Measurements from ENCODE around the gene PVALEF.
A peak's percentile ranks its signal among the peaks of the same experiment; 100 is the strongest.
"Not testable (repeated sequence)": the region's sequence is repeated elsewhere in the genome, so short reads cannot be mapped to it uniquely, and the experiment has no call there.

Gene PVALEF

DNA sequence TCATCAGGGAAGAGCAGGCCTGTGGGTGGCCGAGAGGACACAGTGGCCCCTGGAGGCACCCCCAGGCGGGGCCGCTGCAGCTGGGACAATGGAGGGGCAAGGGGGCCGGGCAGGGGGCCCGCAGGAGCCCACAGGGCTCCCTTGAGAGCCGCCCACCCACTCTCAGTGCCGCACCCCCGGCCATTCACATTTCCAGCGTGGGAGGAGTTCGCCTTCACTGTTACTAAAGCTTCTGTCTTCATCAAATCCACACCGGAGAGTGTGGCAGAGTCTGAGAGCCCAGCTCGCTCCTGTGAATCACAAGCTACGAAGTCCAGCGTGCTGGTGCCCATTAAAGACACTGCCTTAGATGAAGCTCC lies 20.9 kb upstream of the PVALEF start:
- no peak for DNase-seq (ENCODE audit: low spot score)

DNA sequence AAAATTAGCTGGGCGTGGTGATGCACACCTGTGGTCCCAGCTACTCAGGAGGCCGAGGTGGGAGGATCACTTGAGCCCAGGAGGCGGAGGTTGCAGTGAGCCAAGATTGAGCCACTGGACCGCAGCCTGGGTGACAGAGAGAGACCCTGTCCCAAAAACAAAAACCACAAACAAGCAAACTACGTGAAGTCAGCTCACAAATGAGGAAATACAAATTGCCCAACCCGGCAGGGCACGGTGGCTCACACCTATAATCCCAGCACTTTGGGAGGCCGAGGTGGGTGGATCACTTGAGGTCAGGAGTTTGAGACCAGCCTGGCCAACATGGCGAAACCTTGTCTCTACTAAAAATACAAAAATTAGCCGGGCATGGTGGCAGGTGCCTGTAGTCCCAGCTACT lies 19.1 kb upstream of the PVALEF start:
- not testable (repeated sequence) for DNase-seq (ENCODE audit: low spot score)

DNA sequence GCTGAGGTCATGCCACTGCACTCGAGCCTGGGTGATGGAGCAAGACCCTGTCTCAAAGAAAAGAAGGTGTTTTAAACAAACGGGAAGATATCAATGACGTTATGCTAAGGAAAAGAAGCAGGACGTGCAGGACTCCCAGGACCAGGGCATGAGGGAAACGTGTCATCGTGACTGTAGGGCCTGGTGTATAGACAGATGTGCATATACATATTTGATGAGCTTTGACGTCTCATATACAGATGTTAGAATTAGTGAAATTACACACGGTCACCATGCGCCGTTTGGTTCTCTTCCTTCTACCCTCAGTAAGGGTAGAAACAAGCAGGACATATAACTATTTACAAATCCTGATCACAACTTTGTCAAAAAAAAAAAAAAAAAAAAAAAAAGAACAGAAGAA lies 17.6 kb upstream of the PVALEF start:
- no peak for DNase-seq (ENCODE audit: low spot score)

DNA sequence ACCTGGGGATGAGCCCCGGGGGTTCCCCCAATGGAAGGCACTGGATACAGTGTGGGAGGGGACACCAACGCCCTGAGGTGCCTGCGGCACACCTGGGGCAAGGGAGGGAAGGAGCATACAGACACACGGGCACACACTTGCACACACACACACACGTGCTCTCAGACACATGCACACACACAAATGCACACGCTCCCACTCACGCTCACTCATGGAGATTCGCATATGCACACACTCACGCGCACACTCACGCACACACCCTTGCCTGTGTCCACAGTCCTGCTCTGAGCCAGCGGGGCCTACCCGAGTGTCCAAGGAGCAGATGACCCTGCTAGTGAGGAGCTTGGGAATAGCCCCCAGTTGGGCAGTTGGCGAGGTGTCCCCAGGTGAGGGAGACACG lies 16.7 kb upstream of the PVALEF start:
- no peak for DNase-seq (ENCODE audit: low spot score)

DNA sequence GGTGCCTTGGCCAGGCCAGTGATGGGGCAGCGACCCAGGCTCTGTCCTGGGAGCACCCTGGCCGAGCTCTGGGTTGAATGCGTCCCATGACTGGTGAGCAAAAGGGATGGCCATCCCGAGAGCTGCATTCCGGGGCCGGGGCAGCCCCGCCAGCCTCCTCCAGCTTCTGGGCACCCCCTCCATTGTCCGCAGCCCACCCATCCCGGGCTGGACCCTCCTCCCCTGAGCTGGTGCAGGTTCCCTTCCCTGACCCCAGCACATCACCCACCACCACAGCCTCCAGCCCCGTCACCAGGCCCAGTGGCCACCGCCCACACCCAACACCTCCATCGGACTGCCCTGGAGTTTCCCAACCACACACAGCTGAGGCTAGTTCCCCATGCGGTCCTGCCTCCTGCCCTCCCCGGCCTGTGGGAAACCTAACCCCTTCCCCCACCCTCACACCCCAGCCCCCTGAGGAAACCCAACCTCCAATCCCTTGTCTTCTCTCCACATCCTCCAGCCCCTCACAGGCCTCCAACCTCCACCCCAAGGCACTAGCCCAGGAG lies 16.2 kb upstream of the PVALEF start:
- DNase-seq (ENCODE audit: low spot score) = no peak

DNA sequence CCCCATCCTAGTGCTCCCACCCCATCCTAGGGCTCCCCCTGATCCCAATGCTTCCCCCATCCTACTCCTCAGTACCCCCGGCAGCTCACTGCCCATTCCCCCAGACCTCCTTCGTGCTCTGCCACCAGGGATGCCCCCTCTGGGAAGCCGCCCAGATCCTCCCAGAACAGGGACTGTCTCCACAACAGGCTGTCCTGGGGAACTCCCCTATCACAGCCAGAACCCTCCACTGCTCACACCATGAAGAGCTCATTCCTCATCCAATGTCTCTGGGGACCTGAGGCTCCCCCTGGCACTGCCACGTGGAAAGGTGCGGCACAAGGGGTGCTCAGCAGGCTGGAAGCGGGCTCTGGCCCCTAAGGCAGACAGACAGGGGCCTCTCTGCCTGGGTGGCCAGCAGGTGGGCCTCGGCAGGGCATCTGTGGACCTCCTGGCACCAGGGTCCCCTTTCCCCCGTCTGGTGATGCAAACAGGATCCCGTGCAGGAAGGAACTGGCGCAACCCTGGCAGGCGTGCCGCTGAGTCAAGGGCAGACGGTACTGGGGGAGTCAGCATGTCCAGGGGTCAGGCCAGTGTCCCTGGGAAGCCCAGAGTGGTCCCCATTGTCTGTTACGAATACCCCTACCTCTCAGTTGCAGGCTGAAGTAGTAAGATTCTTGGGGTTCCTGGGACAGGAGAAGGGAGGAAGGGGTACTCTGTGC lies 14.8 kb upstream of the PVALEF start:
- no peak for DNase-seq (ENCODE audit: low spot score)

DNA sequence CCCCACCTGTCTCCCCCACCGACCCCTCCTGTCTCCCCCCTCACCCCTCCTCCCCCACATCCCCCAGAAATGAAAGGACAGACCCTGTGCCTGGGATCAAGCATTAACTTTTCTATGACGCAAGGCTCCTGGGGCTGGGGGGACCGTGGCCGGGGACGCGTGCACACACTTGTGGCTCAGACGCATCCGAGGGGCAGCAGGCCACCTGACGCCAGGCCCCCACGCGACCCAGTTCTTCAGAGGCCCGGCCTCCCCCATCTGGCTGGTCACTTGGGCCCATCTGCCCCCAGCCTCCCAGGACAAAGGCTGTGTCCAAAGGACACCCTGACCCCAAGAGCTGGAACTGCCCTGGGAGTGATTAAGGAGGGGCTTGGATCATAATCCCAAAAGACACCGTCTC lies 14.0 kb upstream of the PVALEF start:
- DNase-seq (ENCODE audit: low spot score) = no peak

DNA sequence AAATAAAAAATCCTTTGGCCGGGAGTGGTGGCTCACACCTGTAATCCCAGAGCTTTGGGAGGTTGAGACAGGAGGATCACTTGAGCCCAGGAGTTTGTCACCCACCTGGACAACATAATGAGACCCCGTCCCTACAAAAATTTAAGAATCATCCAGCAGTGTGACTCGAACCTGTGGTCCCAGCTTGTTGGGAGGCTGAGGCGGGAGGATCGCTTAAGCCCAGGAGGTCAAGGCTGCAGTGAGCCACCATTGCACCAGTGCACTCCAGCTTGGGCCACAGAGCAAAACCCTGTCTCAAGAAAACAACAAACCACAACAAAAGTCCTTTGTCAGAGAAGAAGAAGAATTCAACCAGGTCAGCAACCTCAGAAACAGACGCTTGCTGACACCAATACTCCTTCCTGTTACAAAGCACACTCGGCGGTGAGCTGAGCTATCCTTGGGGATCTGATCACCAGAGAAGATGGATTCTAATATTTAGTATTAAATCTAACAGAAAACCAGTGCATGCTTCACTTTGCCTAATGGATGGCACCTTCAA lies 12.9 kb upstream of the PVALEF start:
- DNase-seq (ENCODE audit: low spot score) = no peak

DNA sequence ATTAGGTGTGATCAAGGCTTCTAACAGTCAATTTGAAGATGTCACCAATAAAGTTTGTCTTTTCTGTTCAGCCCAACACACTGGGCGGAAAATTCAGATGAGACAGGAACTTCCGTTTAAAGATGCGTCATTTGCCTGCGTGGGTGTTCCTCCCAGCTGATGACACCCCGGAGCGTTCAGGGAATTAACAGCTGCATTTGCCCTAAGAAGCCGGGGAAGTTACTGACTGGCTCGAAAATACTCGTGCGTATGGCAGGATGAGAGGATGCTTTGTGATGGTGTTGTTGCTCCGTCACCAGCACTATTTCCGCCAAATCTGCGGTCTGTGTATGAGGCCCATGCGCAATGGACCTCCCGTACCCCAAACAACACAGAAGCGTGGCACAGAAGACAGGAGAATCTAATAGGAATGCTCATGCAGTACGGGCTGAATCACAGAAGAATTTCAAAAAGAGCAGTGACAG lies 11.9 kb upstream of the PVALEF start:
- peak; percentile 17 for DNase-seq (ENCODE audit: low spot score)

DNA sequence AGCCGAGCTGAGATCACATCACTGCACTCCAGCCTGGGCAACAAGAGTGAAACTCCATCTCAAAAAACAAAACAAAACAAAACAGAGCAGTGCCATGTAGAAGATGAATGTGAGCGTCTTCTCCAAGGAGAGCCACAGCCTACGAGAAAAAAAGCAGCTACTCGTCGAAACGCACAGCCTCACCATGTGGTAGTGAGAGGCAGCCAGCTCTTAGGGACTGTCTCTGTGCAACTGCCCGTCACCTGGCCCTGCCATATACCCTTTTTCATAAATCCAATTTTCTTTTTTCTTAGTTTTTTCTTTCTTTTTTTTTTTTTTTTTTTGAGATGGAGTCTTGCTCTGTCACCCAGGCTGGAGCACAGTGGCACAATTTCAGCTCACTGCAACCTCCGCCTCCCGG lies 11.3 kb upstream of the PVALEF start:
- DNase-seq (ENCODE audit: low spot score) = not testable (repeated sequence)

DNA sequence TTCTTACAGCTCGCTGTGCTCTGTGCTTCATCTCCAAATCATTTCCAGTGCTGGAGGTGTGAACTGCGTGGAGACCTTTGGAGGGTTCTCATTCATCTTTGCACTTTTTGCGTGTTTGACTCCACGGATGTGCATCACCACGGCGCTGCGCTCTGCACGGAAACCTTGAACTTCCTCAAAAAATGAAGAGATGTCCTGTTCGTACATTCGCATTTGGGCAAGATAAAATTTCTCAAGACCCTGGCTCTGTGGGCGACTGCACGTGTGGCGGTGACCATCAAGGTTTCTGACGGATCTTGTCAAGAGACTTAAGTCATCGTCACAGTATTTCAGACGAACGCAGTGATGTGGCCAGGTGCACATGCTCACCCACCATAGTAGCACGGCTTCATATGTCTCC lies 10.3 kb upstream of the PVALEF start:
- no peak for DNase-seq (ENCODE audit: low spot score)

DNA sequence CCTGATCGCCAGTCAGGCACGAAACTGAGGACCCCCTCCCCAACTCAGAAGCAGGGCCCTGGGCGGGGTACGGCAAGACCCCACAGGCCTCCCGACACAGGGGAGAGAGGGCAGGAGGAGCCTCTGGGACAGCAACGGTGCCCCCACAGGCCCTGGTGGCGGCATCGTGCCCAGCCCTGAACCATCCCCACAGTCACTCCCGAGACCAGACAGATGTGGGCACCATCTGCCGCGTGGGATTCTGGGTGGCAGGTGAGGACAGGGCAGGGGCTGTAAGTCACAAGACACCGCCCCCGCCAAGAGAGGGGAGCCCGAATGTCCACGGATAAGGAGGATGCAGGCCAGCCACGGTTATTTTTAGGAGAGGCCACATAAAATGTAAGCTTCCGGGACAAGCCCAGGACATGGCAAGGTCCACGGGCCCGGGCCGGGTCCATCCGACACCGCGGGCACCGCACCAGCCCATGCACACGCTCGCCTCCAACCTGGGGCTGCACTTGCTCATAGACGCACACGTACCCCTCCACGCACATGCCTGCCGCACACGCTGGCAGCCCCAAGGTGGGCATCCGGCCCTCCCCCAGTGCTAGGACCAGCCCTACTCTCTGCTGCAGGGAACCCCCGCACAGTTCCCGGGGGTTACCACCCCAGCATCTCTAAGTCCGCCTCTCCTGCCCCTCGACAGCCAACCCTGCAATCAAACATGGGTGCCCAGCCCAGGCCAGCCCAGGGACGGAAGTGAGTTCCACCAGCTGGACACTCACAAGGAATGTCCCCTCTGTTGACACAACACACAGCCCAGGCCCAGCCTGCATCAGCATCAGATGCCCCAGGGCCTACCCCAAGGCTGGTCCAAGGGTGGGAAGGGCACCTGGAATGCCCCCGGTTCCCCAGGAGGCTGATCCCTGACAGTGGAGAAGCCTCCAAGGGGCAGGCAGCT lies 8.2 kb upstream of the PVALEF start:
- DNase-seq (ENCODE audit: low spot score) = no peak

DNA sequence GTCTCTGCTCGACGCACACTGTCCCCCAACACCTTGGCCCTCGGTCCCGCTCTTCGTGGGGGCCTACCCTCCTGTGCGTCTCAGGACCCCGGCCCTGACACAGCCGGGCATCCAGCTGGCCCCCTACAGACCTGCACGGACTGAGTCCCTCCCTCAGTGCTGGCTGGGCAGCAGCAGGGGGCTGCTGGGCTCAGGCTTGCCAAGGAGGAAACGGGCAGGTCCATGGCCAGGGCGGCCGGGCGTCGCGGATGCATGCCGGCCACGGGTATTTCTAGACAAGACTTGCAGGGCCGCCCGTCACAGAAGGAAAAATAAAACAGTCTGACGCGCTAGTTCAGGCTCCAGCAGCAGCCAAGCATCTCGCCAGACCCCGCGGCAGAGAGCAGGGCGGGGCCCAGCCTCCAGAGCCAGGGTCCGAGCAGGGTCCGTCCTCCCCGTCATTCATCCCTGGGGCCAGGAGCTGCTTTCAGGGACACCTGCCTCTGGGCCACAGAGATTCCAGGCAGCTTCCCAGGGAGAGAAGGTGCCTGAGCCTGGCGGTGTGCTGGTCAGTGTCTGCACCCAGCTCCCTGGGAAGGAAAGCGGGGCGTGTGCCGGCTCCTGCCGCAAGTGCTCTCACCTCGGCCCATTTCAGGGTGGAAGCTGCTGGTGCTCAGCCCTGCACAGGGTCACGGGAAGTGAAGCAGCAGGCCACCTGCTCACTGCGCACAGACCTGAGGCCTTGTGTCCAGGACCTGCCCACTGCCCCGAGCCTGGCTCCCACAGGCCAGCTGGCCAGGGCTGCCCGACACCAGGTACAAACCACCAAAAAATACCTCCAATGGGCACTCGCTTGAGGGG lies 7.2 kb upstream of the PVALEF start:
- no peak for DNase-seq (ENCODE audit: low spot score)

DNA sequence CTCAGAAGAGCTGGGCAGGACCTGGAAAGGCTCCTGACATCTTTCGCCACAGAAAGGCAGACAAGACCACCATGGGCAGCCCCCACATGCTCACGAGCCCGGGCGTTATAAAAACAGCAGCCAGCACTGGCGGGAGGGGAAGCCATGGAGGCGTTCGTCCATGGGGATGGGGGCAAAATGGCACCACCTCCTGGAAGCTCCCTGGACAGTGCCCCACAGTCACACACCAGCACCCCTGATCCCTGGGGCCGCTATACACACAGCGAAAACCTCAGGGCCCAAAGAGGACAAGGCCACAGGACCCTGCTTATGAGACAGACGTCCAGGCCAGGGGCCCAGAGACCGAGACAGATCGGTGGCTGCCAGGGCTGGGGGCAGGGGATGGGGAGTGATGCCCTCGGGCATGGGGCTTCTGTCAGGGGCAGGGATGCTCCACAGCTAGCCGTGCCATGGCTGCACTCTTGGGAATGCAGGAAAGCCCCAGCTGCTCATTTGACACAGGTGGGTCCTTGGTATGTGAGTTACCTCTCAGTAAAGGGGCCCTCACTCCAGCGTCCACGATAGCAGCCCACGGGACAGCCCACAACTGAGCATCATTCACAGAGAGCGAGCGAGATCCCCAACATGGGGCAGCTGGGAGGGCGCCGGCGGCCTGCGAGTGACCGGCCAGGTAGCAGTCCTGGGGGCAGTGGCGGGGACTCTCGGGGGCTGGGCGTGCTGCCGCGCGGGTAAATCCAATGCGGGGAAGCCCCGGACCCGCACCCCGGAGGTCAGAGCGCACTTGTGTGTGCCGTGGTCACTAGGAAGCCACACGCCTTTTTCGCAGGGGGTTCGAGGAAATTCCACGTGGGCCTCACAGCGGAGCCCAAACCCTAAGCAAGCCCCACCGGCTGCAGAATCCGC lies 6.4 kb upstream of the PVALEF start:
- no peak for DNase-seq (ENCODE audit: low spot score)

DNA sequence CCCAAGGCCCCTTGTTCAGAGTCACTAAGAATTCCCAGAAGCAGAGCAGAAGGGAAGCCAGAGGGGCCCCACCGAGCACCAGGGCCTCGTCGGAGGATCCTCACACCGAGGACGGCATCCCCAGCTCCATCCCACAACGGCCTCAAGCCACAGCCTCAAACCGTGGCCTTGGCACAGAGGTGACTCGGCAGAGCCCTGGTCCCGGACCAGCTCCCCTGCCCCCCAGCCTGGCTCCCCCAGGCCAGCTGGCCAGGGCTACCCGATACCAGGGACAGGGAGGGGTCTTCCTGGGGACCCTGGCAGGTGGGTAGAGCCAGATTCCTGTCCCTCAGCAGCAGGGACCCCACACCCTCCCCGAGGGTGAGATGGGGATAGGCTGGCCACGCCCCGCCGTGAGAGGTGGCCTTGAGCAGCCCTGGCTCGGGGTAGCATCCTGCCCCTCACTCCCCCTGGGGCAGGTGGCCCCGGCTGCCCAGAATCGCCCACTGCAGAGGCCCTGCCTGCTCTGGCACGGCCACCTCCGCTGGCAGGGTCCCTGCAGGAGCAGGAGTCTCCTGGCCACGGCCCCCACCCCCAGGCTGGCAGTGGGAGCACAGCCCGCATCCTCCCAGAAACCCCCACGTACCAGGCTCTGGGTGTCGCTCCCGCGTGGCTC lies 5.6 kb upstream of the PVALEF start:
- DNase-seq (ENCODE audit: low spot score) = no peak

DNA sequence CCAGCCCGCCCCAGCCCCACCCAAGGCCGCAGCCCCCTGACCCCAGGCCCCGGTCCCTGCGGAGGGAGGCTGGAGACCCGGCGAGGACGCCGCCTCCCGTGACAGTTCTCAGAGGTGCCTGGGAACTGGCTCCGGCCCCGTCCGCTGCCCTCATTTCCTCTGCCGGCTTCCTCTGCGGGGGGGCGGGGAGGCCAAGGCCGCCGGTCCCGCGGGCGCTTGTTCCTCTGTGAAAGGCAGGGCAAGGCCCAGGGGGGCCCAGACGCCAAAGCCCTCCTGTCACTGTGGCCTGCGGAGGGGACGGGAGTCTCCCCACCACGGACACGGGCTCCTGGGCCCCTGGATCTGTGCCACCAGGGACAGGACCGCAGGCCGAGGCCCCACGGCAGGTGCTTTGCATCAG lies 5.0 kb upstream of the PVALEF start:
- DNase-seq (ENCODE audit: low spot score) = no peak

DNA sequence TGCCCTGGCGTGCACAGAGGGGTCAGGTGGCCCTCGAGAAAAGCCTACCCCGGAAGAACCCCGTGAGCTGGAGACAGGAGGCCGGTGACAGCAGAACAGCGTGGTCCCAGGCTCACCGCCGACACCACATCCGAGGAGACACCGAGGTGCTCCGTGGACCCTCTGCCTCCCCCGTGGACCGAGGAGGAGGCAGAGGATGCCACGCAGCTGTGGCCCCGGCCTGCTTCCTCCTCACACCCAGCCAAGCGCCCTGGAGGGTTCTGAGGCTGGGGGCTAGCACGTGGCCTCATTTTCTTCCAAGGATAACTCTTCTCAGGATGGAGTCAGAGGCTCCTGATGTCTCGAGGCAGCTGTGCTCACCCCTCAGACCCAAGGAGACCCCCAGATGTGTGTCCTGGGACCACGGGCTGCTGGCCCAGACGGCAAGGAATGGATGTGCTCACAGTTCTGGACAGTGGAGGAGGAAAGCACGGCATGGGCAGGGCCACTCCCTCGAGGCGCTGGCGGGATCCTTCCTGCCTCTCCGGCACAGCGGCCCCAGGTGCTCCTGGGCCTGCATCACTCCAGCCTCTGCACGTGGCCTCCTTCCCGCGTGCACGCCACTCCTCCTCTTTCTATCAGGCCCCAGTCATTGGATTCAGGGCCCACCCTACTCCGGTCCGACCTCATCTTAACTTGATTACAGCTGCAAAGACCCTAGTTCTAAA lies 4.4 kb upstream of the PVALEF start:
- DNase-seq (ENCODE audit: low spot score) = no peak

DNA sequence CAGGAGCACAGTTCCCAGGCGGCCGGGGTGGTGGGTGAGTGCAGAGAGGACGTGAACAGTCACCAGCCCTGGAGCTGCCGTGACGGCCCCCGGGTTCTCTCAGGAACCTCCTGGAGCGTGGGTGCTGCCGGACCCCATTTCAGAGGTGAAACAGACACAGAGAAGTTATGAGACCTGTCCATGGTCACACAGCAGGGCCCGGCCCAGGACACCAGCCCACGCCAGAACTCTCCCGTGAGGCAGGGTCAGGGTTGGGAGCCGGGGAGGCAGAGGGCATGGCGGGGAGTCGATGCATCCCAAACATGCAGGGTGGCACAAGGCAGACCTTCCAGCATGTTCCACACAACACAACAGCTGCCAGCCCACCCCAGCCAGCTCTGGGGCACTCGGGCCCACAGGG lies 3.8 kb upstream of the PVALEF start:
- DNase-seq (ENCODE audit: low spot score) = no peak

DNA sequence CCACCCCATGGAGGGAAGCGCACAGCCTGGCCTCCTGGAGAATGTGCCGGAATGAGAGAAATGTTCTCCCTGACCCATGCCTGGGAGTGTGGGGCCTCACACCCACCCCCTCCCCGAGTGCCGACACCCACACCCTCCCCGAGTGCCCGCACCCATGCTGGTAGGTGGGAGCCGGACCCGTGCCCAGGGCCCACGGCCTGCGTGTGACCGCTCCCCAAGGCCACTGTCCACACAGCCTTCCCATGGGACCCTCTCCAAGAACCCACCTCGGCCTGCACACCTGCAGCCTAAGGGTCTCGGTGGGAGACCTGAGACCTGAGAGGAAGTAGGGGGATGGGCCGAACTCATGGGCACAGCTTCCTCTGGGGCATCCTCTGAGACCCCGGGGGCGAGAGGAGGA lies 3.3 kb upstream of the PVALEF start:
- DNase-seq (ENCODE audit: low spot score) = no peak

DNA sequence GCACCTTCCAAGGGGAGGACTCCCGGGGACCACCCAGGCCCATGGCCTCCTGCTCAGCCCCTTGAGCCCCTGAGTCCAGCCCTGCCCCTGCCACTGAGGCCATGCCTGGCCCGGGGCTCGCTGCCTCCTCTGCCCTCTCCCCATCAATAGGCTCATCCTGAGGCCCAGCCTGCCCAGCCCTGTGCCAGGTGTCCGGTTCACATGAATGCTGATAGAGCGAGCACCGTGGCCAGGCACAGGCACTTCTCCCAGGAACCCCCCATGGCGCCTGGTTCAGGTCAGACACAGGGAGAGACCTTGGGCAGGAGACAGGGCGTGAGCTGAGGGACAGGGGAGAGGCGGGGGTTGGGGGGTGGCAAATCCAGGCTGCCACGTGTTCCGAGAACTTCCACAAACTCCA lies 2.8 kb upstream of the PVALEF start:
- DNase-seq (ENCODE audit: low spot score) = no peak
